ENCODE results near the gene CHCHD6. TPM values are rescaled to one million over a fixed set of nuclear protein-coding genes. Genes with fewer than 3 reads are reported as not detected.

CHCHD6 gene
- 34.1 and 34.2 TPM in 2 replicates for total RNA-seq (2014; rRNA removed; shearing (Covaris generic))

DNA sequence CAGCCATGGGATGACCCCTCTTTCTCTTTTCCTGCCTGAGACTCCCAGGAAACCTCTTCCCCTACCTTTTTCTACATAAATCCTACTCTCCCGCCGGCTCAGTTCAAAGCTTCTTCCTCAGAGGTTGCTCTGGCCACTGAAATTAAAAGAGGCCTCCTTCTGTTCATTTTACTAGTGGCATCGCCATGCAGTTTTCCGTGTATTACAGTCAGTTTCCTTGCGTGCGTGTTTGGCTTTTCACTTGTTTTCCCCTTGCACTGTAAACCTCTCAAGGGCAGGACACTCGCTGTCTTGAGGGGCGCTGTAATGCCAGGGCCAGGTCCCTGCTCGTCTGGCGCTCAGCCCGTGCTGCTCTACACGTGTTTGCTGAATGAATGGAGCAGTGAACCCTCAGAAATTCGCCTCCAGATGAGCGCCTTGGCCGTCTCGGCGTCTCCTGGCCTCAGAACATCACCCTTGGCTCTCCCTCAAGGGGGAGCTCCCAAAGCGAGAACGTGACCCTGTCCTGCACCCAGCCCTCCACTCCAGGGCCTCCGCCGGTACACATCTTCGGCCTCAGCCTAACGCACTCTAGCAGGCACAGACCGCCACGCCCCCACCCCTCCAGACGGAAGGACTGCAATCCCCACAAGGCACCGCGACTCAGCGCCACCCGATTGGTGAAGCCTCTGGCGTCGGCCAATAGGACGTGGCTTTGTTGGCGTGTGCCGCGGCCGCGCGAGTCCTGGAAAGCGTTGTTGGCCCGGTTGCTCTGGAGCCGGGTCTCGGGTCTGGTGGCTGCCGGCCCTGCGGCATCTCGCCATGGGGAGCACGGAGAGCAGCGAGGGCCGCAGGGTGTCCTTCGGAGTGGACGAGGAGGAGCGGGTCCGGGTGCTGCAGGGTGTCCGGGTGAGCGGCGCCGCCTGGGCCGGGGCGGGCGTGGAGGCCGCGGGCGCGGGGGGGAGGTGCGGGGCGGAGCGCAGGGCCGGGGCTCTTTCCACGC, at the start of gene CHCHD6:
TSS of gene CHCHD6 (plus strand) at position 729 of the 982 bp plus-strand sequence. CDS start at position 802, 73 bp downstream.

GRCh38 chr3:126654571-126655383, 49.3 kb upstream of the CHCHD6 start, which contains the start of gene TXNRD3:
Gene TXNRD3, minus strand, starts transcription at chr3:126655124.

GRCh38 chr3:126982471-126983175, 278.6 kb downstream of the CHCHD6 start, which contains the start of gene PLXNA1:
Gene PLXNA1, plus strand, starts transcription at chr3:126983115. Its CDS starts 5,479 bp downstream, at chr3:126988594.

Other genes with a start within 250 kb of the CHCHD6 start
- gene ZXDC, start 228.3 kb upstream of the CHCHD6 start, total RNA-seq (2014; rRNA removed; shearing (Covaris generic)) = 29.4 and 31.6 TPM in 2 replicates
- gene UROC1, start 186.5 kb upstream of the CHCHD6 start, total RNA-seq (2014; rRNA removed; shearing (Covaris generic)) = not detected in 2 replicates
- 0.05 and 0.83 TPM in 2 replicates for gene CHST13, start 180.1 kb upstream of the CHCHD6 start, total RNA-seq (2014; rRNA removed; shearing (Covaris generic))
- not detected in 2 replicates for gene C3orf22, start 145.3 kb upstream of the CHCHD6 start, total RNA-seq (2014; rRNA removed; shearing (Covaris generic))
- 6.9 and 8.7 TPM in 2 replicates for gene TXNRD3, start 49.1 kb upstream of the CHCHD6 start, total RNA-seq (2014; rRNA removed; shearing (Covaris generic))